KMS-11 (cell line): Measurements from ENCODE around the gene TBC1D9.

Experiments used
- H2AFZ ChIP-seq: fragments of 200-600 bp; sonication (generic); 2 replicates; pipeline ENCODE4 v1.6.1; 2016; ENCODE audit warnings: antibody characterized with exemption, mixed run types, low read depth
- H3K27ac ChIP-seq: fragments of 200-600 bp; sonication (generic); 2 replicates; pipeline ENCODE4 v1.6.1; 2016; ENCODE audit warnings: mild to moderate bottlenecking, mixed run types
- H3K27me3 ChIP-seq: fragments of 200-600 bp; sonication (generic); 2 replicates; pipeline ENCODE4 v1.6.1; 2017; ENCODE audit warnings: mild to moderate bottlenecking, low read depth, mixed run types, moderate library complexity; ENCODE audit not compliant: insufficient read depth
- H3K36me3 ChIP-seq: fragments of 200-600 bp; sonication (generic); 2 replicates; pipeline ENCODE4 v1.6.1; 2017; ENCODE audit warnings: mild to moderate bottlenecking, mixed run types; ENCODE audit not compliant: insufficient read depth
- H3K4me1 ChIP-seq: fragments of 200-600 bp; sonication (generic); 2 replicates; pipeline ENCODE4 v1.6.1; 2016; ENCODE audit warnings: mild to moderate bottlenecking, low read depth, mixed run types; ENCODE audit not compliant: poor library complexity, severe bottlenecking
- H3K4me2 ChIP-seq: fragments of 200-600 bp; sonication (generic); 2 replicates; pipeline ENCODE4 v1.7.0; 2016; ENCODE audit warnings: mild to moderate bottlenecking, mixed run types
- H3K4me3 ChIP-seq: fragments of 200-600 bp; sonication (generic); IDR thresholded peaks from 2 replicates; pipeline ENCODE4 v1.6.1; 2017; ENCODE audit warnings: low read depth, low read length, mixed read lengths; ENCODE audit not compliant: insufficient read depth
- H3K79me2 ChIP-seq: fragments of 200-600 bp; sonication (generic); 2 replicates; pipeline ENCODE4 v1.6.1; 2016; ENCODE audit warnings: low read depth, mixed run types; ENCODE audit not compliant: insufficient read depth
- H3K9ac ChIP-seq: fragments of 200-600 bp; sonication (generic); 2 replicates; pipeline ENCODE4 v1.6.1; 2016; ENCODE audit warnings: mild to moderate bottlenecking, mixed run types
- H4K20me1 ChIP-seq: fragments of 200-600 bp; sonication (generic); 2 replicates; pipeline ENCODE4 v1.6.1; 2016; ENCODE audit warnings: mild to moderate bottlenecking, mixed run types; ENCODE audit not compliant: insufficient read depth
- CTCF ChIP-seq: fragments of 200-600 bp; sonication (generic); conservative IDR thresholded peaks from 2 replicates; pipeline ENCODE4 v1.6.1; 2017; ENCODE audit warnings: low read depth, mild to moderate bottlenecking, antibody characterized with exemption, low read length, moderate library complexity, mixed read lengths

The TBC1D9 gene

GRCh38 chr4:140633124-140633523 lies 123.1 kb downstream of the TBC1D9 start:
- Histone ChIP-seq H3K27ac (no peak overlapping the region), H3K9ac (no peak overlapping the region), H3K4me2 (no peak overlapping the region), H3K4me1 (no peaks in the 10 kb centered on the region), H4K20me1 (no peaks in the 10 kb centered on the region), H3K4me3 (no peak overlapping the region), H3K36me3 (no peaks in the 10 kb centered on the region), H3K79me2 (no peaks in the 10 kb centered on the region), H3K27me3 (no peaks in the 10 kb centered on the region), H2AFZ (no peak overlapping the region)
- TF ChIP-seq CTCF = no peak

- Histone ChIP-seq H3K9ac (no peak overlapping the region), H4K20me1 (no peaks in the 10 kb centered on the region), H3K4me3 (no peak overlapping the region), H3K27me3 (no peaks in the 10 kb centered on the region), H3K4me2 (no peak overlapping the region), H3K27ac (no peak overlapping the region), H3K79me2 (no peaks in the 10 kb centered on the region), H3K4me1 (peaks cover 7% of the 10 kb centered on the region), H2AFZ (no peak overlapping the region), H3K36me3 (no peaks in the 10 kb centered on the region)
- no peak for TF ChIP-seq CTCF
These were observed 125.9 kb downstream of the TBC1D9 start for GRCh38 chr4:140630246-140630645.

- Histone ChIP-seq H3K4me3 (no peak overlapping the region), H3K9ac (no peak overlapping the region), H3K4me2 (no peak overlapping the region), H3K27ac (no peak overlapping the region), H3K4me1 (peaks cover 7% of the 10 kb centered on the region), H2AFZ (no peak overlapping the region), H4K20me1 (no peaks in the 10 kb centered on the region), H3K27me3 (no peaks in the 10 kb centered on the region), H3K36me3 (no peaks in the 10 kb centered on the region), H3K79me2 (no peaks in the 10 kb centered on the region)
- no peak for TF ChIP-seq CTCF
These were observed 128.2 kb downstream of the TBC1D9 start for GRCh38 chr4:140628016-140628415.

GRCh38 chr4:140626661-140627376 lies 129.4 kb downstream of the TBC1D9 start:
- Histone ChIP-seq H3K4me2 (no peak overlapping the region; the same call in 1 of the 2 replicates), H3K9ac (no peak overlapping the region)
- TF ChIP-seq CTCF = no peak

More at GRCh38 chr4:140626661-140627376, 129.4 kb downstream of the TBC1D9 start:
- Histone ChIP-seq H3K27me3 (no peaks in the 10 kb centered on the region), H3K79me2 (no peaks in the 10 kb centered on the region), H3K4me1 (peaks cover 7% of the 10 kb centered on the region), H3K36me3 (no peaks in the 10 kb centered on the region), H3K27ac (no peak overlapping the region), H3K4me3 (no peak overlapping the region), H2AFZ (no peak overlapping the region), H4K20me1 (no peaks in the 10 kb centered on the region)
